Aorta (tissue), 5 donors: ENCODE data around the gene P4HA2. TPM values are rescaled to one million over a fixed set of nuclear protein-coding genes. Genes with fewer than 3 reads are reported as not detected.
A peak's percentile ranks its signal among the peaks of the same experiment; 100 is the strongest.

Experiments used
- ATAC-seq: fragments of 200-7000 bp; cut with Tn5 transposase; one replicate; pipeline ENCODE4 v1.9.1; 2022; ENCODE audit warnings: moderate library complexity; ENCODE audit not compliant: low FRiP score
- DNase-seq, 2 donors: peaks; one replicate each; pipeline ENCODE4 v3.0.0-alpha.2; 2020
- H3K27ac ChIP-seq, 2 donors: one replicate each; pipeline ENCODE4 v1.5.1; 2013; ENCODE audit warnings: low read length in 2 of 2, mild to moderate bottlenecking in 2 of 2, moderate library complexity in 2 of 2, control low read depth in 1 of 2, inconsistent platforms in 1 of 2, low read depth in 1 of 2
- H3K27me3 ChIP-seq, 2 donors: one replicate each; pipeline ENCODE4 v1.6.1; 2013; ENCODE audit warnings: control low read depth in 1 of 2, low read length in 1 of 2, mild to moderate bottlenecking in 1 of 2, moderate library complexity in 1 of 2; ENCODE audit not compliant: insufficient read depth in 2 of 2, control insufficient read depth in 1 of 2
- H3K36me3 ChIP-seq, 2 donors: one replicate each; pipeline ENCODE4 v1.6.1; 2013; ENCODE audit warnings: control low read depth in 1 of 2, low read length in 1 of 2, mild to moderate bottlenecking in 1 of 2; ENCODE audit not compliant: insufficient read depth in 2 of 2, control insufficient read depth in 1 of 2
- H3K4me1 ChIP-seq, 2 donors: one replicate each; pipeline ENCODE4 v1.6.1; 2013; ENCODE audit warnings: low read length in 2 of 2, control low read depth in 1 of 2, mild to moderate bottlenecking in 1 of 2, moderate library complexity in 1 of 2; ENCODE audit not compliant: insufficient read depth in 2 of 2, control insufficient read depth in 1 of 2
- H3K4me3 ChIP-seq, 2 donors: one replicate each; pipeline ENCODE4 v1.5.1; 2013; ENCODE audit warnings: low read length in 2 of 2, control low read depth in 1 of 2, mild to moderate bottlenecking in 1 of 2
- H3K9me3 ChIP-seq: one replicate; pipeline ENCODE4 v1.6.1; 2013; ENCODE audit warnings: mild to moderate bottlenecking, low read length; ENCODE audit not compliant: control insufficient read depth
- WGBS, 2 donors: extraction: QIAGEN DNeasy Blood & Tissue Kit; methylation state at CpG; one replicate each; pipeline ENCODE4 v1.1.7; 2013; 5-methylcytosine and 5-hydroxymethylcytosine counted together
- intact Hi-C, 2 donors: fragments of 100-400 bp; cut with DNase I; formaldehyde crosslinking; loops; one replicate each; pipeline versions ENCODE4 v1.14.2 to v1.15.0; 2022
- polyA plus RNA-seq, 2 donors: library from polyadenylated mRNA; stranded (reverse); fragments of 200-250 nt; gene quantifications; one replicate each; pipeline ENCODE4 v1.2.3, GENCODE V29; 2013
- total RNA-seq, 2 donors: library from RNA; stranded (reverse); fragmentation: NEBNext Ultra II Directional; extraction: Animal tissue kit (Norgen Biotek cat#: 25700); gene quantifications; one replicate each; pipeline ENCODE4 v1.2.1, GENCODE V29; 2021
- donor health status: healthy with polysubstance abuse.
- donor health status: Bipolar disorder and iron deficiency.
- donor health status: DM: no; HTN: no; CAD: no.
- donor health status: DM: no; HTN: no; CAD: no.
- donor health status: DM: yes; HTN: yes; CAD: no.

The P4HA2 gene
- total and polyA plus RNA-seq, 4 donors, result 19.2 to 68.1 (median 34.6) TPM

- WGBS, 2 donors, result 98 to 100% methylated on average over 1 of the region's 1 CpG
- no peaks in the 10 kb centered on the region for H3K27me3 ChIP-seq
- H3K4me1 ChIP-seq, result no peaks in the 10 kb centered on the region
- intact Hi-C loops, result no loop called here
- peaks cover 12 to 16% of the 10 kb centered on the region in 2 donors for H3K36me3 ChIP-seq
- DNase-seq, result no peak
- no peak overlapping the region for H3K4me3 ChIP-seq
- H3K27ac ChIP-seq, result no peak overlapping the region
- no peak for ATAC-seq
- no peaks in the 10 kb centered on the region for H3K9me3 ChIP-seq
Observed at GRCh38 chr5:132195727-132196126, 31.9 kb downstream of the P4HA2 start.

- Histone ChIP-seq H3K9me3 (no peaks in the 10 kb centered on the region), H3K36me3 (peaks cover 5 to 14% of the 10 kb centered on the region in 2 donors), H3K27ac (no peak overlapping the region), H3K27me3 (no peaks in the 10 kb centered on the region), H3K4me1 (no peaks in the 10 kb centered on the region), H3K4me3 (no peak overlapping the region)
- DNase-seq (no peak), ATAC-seq (no peak)
- intact Hi-C loops, result no loop called here
- WGBS, 2 donors, result 64 to 75% methylated on average over 2 of the region's 2 CpGs
Observed at GRCh38 chr5:132193165-132193694, 34.4 kb downstream of the P4HA2 start.

DNA sequence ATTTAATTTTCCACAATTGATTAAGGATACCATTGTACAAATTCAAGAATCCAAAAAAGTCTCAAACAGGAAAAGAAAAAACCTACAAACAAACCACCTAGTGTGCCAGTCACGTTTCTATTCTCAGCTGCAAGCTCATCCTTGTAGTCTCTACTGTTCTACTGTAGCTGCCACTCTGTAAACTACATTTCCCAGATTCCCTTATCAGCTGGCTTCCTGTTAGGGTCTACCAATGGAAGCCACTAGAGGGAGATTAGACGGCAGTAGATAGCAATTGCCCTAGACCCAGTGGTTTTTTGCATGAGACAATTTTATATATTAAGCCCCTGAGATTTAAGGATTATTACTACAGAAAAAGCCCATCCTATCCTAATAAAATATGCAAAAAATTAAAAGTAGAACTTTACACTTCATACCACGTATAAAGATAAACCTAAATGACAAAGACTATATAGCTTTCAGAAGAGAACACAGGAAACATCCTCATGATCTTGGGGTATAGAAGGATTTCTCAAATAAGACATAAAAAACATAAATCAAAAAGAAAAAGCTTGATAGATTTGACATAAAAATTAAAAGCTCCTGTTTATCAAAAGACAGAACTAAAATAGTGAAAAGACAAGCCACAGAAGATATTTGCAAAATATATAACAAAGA lies 37.4 kb downstream of the P4HA2 start:
- H3K4me3 ChIP-seq, result no peak overlapping the region
- intact Hi-C loops, result no loop called here
- no peaks in the 10 kb centered on the region for H3K9me3 ChIP-seq
- ATAC-seq (peak; percentile 88), DNase-seq (no peak)
- WGBS, 2 donors, result 14% methylated on average over 3 of the region's 3 CpGs
- H3K36me3 ChIP-seq, result peaks cover 5 to 10% of the 10 kb centered on the region in 2 donors
- H3K27me3 ChIP-seq, result no peaks in the 10 kb centered on the region
- H3K27ac ChIP-seq, result no peak overlapping the region
- no peaks in the 10 kb centered on the region for H3K4me1 ChIP-seq

- intact Hi-C loops, result loop anchor here in 1 of 2 donors (10.0 kb wide), 1 partner anchor 120 kb away; the partner anchor contains the start of gene IL3
- Histone ChIP-seq H3K4me1 (no peaks in the 10 kb centered on the region), H3K36me3 (no peaks in the 10 kb centered on the region), H3K9me3 (no peaks in the 10 kb centered on the region), H3K27me3 (no peaks in the 10 kb centered on the region), H3K4me3 (no peak overlapping the region), H3K27ac (no peak overlapping the region)
- 96 to 100% methylated on average over 1 of the region's 1 CpG for WGBS, 2 donors
- ATAC-seq (no peak), DNase-seq (no peak)
Observed at GRCh38 chr5:132184588-132184987, 43.1 kb downstream of the P4HA2 start.

DNA sequence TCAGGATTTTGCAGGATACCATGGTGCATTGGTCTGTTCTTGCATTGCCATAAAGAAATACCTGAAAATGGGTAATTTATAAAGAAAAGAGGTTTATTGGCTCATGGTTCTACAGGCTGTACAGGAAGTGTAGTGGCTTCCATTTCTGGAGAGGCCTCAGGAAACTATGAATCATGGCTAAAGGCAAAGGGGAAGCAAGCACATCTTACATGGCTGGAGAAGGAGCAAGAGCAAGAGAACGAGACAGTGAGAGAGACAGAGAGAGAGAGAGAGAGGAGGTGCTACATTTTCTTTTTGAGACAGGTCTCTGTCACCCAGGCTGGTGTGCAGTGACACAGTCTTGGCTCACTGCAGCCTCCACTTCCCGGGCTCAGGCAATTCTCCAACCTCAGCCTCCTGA lies 43.9 kb downstream of the P4HA2 start:
- H3K27me3 ChIP-seq, result no peaks in the 10 kb centered on the region
- no peak overlapping the region for H3K27ac ChIP-seq
- H3K36me3 ChIP-seq, result no peaks in the 10 kb centered on the region
- H3K4me3 ChIP-seq, result no peak overlapping the region
- H3K9me3 ChIP-seq, result no peaks in the 10 kb centered on the region
- intact Hi-C loops, result loop anchor here in 1 of 2 donors (10.0 kb wide), 1 partner anchor 119 kb away; the partner anchor contains the start of gene IL3
- H3K4me1 ChIP-seq, result no peaks in the 10 kb centered on the region
- no peak for DNase-seq
- 63 to 81% methylated on average over 2 of the region's 2 CpGs for WGBS, 2 donors
- ATAC-seq, result no peak

GRCh38 chr5:132182359-132183040 lies 45.2 kb downstream of the P4HA2 start:
- Histone ChIP-seq H3K36me3 (no peaks in the 10 kb centered on the region), H3K27me3 (no peaks in the 10 kb centered on the region), H3K27ac (no peak overlapping the region), H3K9me3 (no peaks in the 10 kb centered on the region), H3K4me1 (no peaks in the 10 kb centered on the region), H3K4me3 (no peak overlapping the region)
- ATAC-seq, result no peak
- 60 to 65% methylated on average over 13 of the region's 13 CpGs for whole genome bisulfite sequencing, 2 donors
- intact Hi-C loops, result loop anchor here in 1 of 2 donors (10.0 kb wide), 1 partner anchor 118 kb away; the partner anchor contains the start of gene IL3
- DNase-seq, result no peak

GRCh38 chr5:132181011-132181629 lies 46.5 kb downstream of the P4HA2 start:
- WGBS, 2 donors, result 62 to 75% methylated on average over 19 to 20 of the region's 20 CpGs
- H3K27me3 ChIP-seq, result no peaks in the 10 kb centered on the region
- no peak overlapping the region for H3K4me3 ChIP-seq
- no peaks in the 10 kb centered on the region for H3K36me3 ChIP-seq
- ATAC-seq (peak; percentile 34), DNase-seq (no peak)
- H3K27ac ChIP-seq, result no peak overlapping the region
- intact Hi-C loops, result loop anchor here in 1 of 2 donors (10.0 kb wide), 1 partner anchor 116 kb away; the partner anchor contains the start of gene IL3
- H3K4me1 ChIP-seq, result no peaks in the 10 kb centered on the region
- no peaks in the 10 kb centered on the region for H3K9me3 ChIP-seq

DNA sequence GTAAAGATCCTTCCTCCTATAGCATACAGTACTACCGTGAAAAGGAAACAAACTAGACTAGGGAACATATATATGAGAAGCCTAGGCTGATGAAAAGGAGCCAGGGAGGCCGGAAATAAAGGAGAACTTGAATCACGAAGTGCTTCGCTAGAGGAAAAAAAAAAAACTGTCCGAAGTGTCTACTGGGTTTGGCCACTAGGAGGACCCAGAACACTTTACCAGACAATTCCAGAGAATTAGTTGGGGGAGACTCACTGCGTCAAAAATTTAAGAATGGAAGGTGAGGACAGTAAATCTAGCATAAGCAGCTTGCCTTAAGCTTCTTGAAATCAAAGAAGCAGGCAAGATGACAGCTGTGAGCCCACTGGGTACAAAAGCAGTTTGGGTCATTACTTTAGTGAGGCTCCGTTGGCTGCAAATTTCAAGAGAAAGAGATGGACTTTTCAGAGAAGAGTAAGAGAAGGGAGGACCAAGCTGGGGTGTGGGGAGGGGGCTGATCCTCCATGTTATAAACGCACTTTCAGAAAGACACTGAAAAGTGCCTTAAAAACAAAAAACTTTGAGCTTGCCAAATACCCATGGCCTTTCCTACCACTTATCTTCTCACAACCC lies 47.4 kb downstream of the P4HA2 start:
- DNase-seq (no peak), ATAC-seq (peak; percentile 73)
- H3K27ac ChIP-seq, result no peak overlapping the region
- H3K4me1 ChIP-seq, result no peaks in the 10 kb centered on the region
- H3K4me3 ChIP-seq, result no peak overlapping the region
- 8 to 11% methylated on average over 8 of the region's 8 CpGs for WGBS, 2 donors
- intact Hi-C loops, result loop anchor here in 1 of 2 donors (10.0 kb wide), 1 partner anchor 115 kb away; the partner anchor contains the start of gene IL3
- no peaks in the 10 kb centered on the region for H3K36me3 ChIP-seq
- no peaks in the 10 kb centered on the region for H3K9me3 ChIP-seq
- H3K27me3 ChIP-seq, result no peaks in the 10 kb centered on the region
